Measurements from ENCODE around the gene SPOCK2. TPM values are rescaled to one million over a fixed set of nuclear protein-coding genes. Genes with fewer than 3 reads are reported as not detected.

Gene SPOCK2
- total and polyA plus RNA-seq, 2 of the 13 experiments (the other 11 are each of a cell fraction or from before 2014, with no cell fraction given), result 8.6 to 30.6 TPM

GRCh38 chr10:72063703-72064391 is 24.5 kb downstream of the SPOCK2 start:
- no peaks in the 10 kb centered on the region for H3K79me2 ChIP-seq (ENCODE audit: insufficient read depth, low read length)
- TF ChIP-seq, protein P1, sequence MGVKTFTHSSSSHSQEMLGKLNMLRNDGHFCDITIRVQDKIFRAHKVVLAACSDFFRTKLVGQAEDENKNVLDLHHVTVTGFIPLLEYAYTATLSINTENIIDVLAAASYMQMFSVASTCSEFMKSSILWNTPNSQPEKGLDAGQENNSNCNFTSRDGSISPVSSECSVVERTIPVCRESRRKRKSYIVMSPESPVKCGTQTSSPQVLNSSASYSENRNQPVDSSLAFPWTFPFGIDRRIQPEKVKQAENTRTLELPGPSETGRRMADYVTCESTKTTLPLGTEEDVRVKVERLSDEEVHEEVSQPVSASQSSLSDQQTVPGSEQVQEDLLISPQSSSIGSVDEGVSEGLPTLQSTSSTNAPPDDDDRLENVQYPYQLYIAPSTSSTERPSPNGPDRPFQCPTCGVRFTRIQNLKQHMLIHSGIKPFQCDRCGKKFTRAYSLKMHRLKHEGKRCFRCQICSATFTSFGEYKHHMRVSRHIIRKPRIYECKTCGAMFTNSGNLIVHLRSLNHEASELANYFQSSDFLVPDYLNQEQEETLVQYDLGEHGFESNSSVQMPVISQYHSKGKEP (CRISPR knock-in tag; IDR thresholded peaks at IDR 0.05), result no peak
- TF ChIP-seq HNRNPK (IDR thresholded peaks at IDR 0.05; ENCODE audit: low read depth, low read length, poor library complexity, severe bottlenecking), result no peak
- TF ChIP-seq DBP (CRISPR knock-in tag; IDR thresholded peaks at IDR 0.05; ENCODE audit: not compliant biosample characterization), result no peak
- no peak for TF ChIP-seq MTA1 (CRISPR knock-in tag; IDR thresholded peaks at IDR 0.05; ENCODE audit: borderline replicate concordance)
- no peak for TF ChIP-seq ZNF335 (CRISPR knock-in tag; IDR thresholded peaks at IDR 0.05)
- no peak for TF ChIP-seq NCOR1 (IDR thresholded peaks at IDR 0.05; ENCODE audit: borderline replicate concordance, low read length)
- TF ChIP-seq ZBTB21 (CRISPR knock-in tag; IDR thresholded peaks at IDR 0.05), result no peak
- no peak for TF ChIP-seq ZFP62 (CRISPR knock-in tag; IDR thresholded peaks at IDR 0.05)
- TF ChIP-seq, protein P2, sequence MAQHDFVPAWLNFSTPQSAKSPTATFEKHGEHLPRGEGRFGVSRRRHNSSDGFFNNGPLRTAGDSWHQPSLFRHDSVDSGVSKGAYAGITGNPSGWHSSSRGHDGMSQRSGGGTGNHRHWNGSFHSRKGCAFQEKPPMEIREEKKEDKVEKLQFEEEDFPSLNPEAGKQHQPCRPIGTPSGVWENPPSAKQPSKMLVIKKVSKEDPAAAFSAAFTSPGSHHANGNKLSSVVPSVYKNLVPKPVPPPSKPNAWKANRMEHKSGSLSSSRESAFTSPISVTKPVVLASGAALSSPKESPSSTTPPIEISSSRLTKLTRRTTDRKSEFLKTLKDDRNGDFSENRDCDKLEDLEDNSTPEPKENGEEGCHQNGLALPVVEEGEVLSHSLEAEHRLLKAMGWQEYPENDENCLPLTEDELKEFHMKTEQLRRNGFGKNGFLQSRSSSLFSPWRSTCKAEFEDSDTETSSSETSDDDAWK (CRISPR knock-in tag; IDR thresholded peaks at IDR 0.05), result no peak
- WGBS (ENCODE audit: low lambda C conversion rate), result 57% methylated on average over 6 of the region's 9 CpGs
- no peak overlapping the region for H3K27ac ChIP-seq (ENCODE audit: extremely low read length, insufficient read depth, low read length)
- in situ Hi-C loops (cut with HindIII; ENCODE audit: extremely low pct_ligation_motif_present, low pct_unique_long_range_greater_than_20kb) (no loop called here), intact Hi-C loops (cut with micrococcal nuclease; ENCODE audit: unreplicated experiment) (no loop called here)
- ChIA-PET CTCF (ENCODE audit: low intra/inter-chr PET ratio, low total read pairs) (no interaction called here), POLR2A (no interaction called here)
- H2AFZ ChIP-seq (ENCODE audit: low read length), result no peak overlapping the region
- no peak overlapping the region for H3K4me3 ChIP-seq (replicated peaks in 1 of 3; ENCODE audit: insufficient read depth in 1 of 3, low read depth in 2 of 3, low read length in 3 of 3)
- H3K4me2 ChIP-seq (ENCODE audit: low read depth, low read length), result no peak overlapping the region
- DNase-seq (ENCODE audit: low spot score), result no peak
- FAIRE-seq, result no peak
- H3K9me3 ChIP-seq (ENCODE audit: low read length), result no peaks in the 10 kb centered on the region
- no peak overlapping the region for H3K9ac ChIP-seq (ENCODE audit: insufficient read depth, low read depth, low read length)
- H4K20me1 ChIP-seq (ENCODE audit: insufficient read depth, low read length), result no peaks in the 10 kb centered on the region
- no peaks in the 10 kb centered on the region for H3K27me3 ChIP-seq (ENCODE audit: control insufficient read depth in 1 of 2, insufficient read depth in 2 of 2, low read length in 2 of 2)
- BruUV-seq (replicated peaks), result no TSS peak
- no peaks in the 10 kb centered on the region for H3K36me3 ChIP-seq (replicated peaks in 1 of 2; ENCODE audit: control insufficient read depth in 1 of 2, insufficient read depth in 2 of 2, low read length in 2 of 2)
- ATAC-seq, result no peak
- peaks cover 68% of the 10 kb centered on the region for H3K4me1 ChIP-seq (ENCODE audit: insufficient read depth, low read length)

Measured in HepG2 (cell line).